Measurements from ENCODE around the gene URAD. TPM values are rescaled to one million over a fixed set of nuclear protein-coding genes. Genes with fewer than 3 reads are reported as not detected.

Gene URAD
- total RNA-seq, 2 experiments from 2014 or later, result not detected

- ATAC-seq (no peak), DNase-seq (no peak)
- H3K4me3 Mint-ChIP-seq, result no peak overlapping the region
- intact Hi-C loops (cut with micrococcal nuclease), result loop anchor here (5.0 kb wide), 2 partner anchors 41 to 171 kb away; no protein-coding TSS in a partner anchor
- no peak for TF ChIP-seq CTCF (IDR thresholded peaks at IDR 0.05)
- H3K27me3 Mint-ChIP-seq, result peaks cover 73% of the 10 kb centered on the region
- H3K4me1 Mint-ChIP-seq (ENCODE audit: low read depth), result peaks cover 22% of the 10 kb centered on the region
- no peak overlapping the region for H3K27ac Mint-ChIP-seq
- no peaks in the 10 kb centered on the region for H3K36me3 Mint-ChIP-seq (ENCODE audit: low read depth)
- CTCF ChIA-PET, result interaction anchor here (1.1 to 7.0 kb wide), 5 partner anchors 9 to 138 kb away, joined by 3 to 46 read pairs (median 3); no protein-coding TSS in a partner anchor
- POLR2A ChIA-PET, result no interaction called here
- H3K9me3 Mint-ChIP-seq, result no peaks in the 10 kb centered on the region
Measured at GRCh38 chr13:27968316-27969081, 20.0 kb downstream of the URAD start.

DNA sequence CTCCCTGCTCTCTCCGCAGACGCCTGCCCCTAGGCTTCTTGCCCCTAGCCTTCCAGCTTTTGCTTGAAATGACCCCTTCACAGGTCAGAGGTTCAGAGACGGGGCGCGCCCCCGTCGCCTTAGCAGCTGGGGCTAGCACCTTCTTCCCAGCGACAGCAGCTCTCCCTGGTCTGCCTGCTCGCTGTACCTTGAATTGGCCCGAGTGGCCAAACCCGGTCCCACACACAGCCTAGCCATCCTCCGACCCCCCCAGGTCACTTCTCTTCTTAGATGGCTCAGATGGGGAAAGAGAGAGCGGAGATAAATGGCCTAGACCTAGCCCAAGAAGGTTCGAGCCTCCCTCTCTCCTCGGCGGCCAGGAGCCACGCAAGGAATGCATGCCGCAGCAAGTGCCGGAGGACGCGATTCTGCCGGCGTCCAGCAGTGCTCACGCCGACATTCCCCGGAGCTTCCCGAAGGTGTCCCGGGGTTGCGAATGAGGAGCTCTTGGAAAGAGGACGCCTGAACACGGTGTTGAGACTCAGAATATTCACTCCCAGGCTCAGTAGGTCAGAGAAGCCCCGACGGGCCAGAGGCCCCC, 20.7 kb downstream of the URAD start:
- CTCF ChIA-PET, result interaction anchor here (0.7 to 7.0 kb wide), 6 partner anchors 9 to 137 kb away, joined by 3 to 46 read pairs (median 3); no protein-coding TSS in a partner anchor
- DNase-seq (no peak), ATAC-seq (no peak)
- Mint-ChIP-seq H3K4me3 (no peak overlapping the region), H3K27ac (no peak overlapping the region), H3K9me3 (no peaks in the 10 kb centered on the region), H3K4me1 (ENCODE audit: low read depth) (peaks cover 22% of the 10 kb centered on the region), H3K36me3 (ENCODE audit: low read depth) (no peaks in the 10 kb centered on the region), H3K27me3 (peaks cover 71% of the 10 kb centered on the region)
- POLR2A ChIA-PET, result interaction anchor here (0.6 kb wide), 1 partner anchor 227 kb away, joined by 4 read pairs; no protein-coding TSS in a partner anchor
- TF ChIP-seq CTCF (IDR thresholded peaks at IDR 0.05), result no peak
- intact Hi-C loops (cut with micrococcal nuclease), result loop anchor here (5.0 kb wide), 2 partner anchors 41 to 171 kb away; no protein-coding TSS in a partner anchor

GRCh38 chr13:27967203-27967735, 21.2 kb downstream of the URAD start:
- ChIA-PET CTCF (interaction anchor here (0.7 to 7.0 kb wide), 5 partner anchors 8 to 137 kb away, joined by 3 to 46 read pairs (median 3); no protein-coding TSS in a partner anchor), POLR2A (interaction anchor here (0.6 kb wide), 1 partner anchor 226 kb away, joined by 4 read pairs; no protein-coding TSS in a partner anchor)

GRCh38 chr13:27966641-27967202, 21.8 kb downstream of the URAD start:
- DNase-seq (no peak), ATAC-seq (no peak)
- H3K4me3 Mint-ChIP-seq, result no peak overlapping the region
- ChIA-PET CTCF (interaction anchor here (1.5 to 7.0 kb wide), 3 partner anchors 13 to 136 kb away, joined by 3 to 46 read pairs (median 5); no protein-coding TSS in a partner anchor), POLR2A (no interaction called here)
- H3K27ac Mint-ChIP-seq, result no peak overlapping the region
- no peak for TF ChIP-seq CTCF (IDR thresholded peaks at IDR 0.05)
- H3K36me3 Mint-ChIP-seq (ENCODE audit: low read depth), result no peaks in the 10 kb centered on the region
- intact Hi-C loops (cut with micrococcal nuclease), result loop anchor here (5.0 kb wide), 2 partner anchors 39 to 169 kb away; no protein-coding TSS in a partner anchor
- no peaks in the 10 kb centered on the region for H3K9me3 Mint-ChIP-seq
- peaks cover 22% of the 10 kb centered on the region for H3K4me1 Mint-ChIP-seq (ENCODE audit: low read depth)
- peaks cover 77% of the 10 kb centered on the region for H3K27me3 Mint-ChIP-seq

More at GRCh38 chr13:27967203-27967735, 21.2 kb downstream of the URAD start:
- TF ChIP-seq CTCF (IDR thresholded peaks at IDR 0.05), result no peak
- Mint-ChIP-seq H3K27me3 (peaks cover 75% of the 10 kb centered on the region), H3K4me3 (no peak overlapping the region), H3K36me3 (ENCODE audit: low read depth) (no peaks in the 10 kb centered on the region), H3K4me1 (ENCODE audit: low read depth) (peaks cover 22% of the 10 kb centered on the region), H3K9me3 (no peaks in the 10 kb centered on the region), H3K27ac (no peak overlapping the region)
- no peak for DNase-seq
- no peak for ATAC-seq
- intact Hi-C loops (cut with micrococcal nuclease), result loop anchor here (5.0 kb wide), 2 partner anchors 40 to 170 kb away; no protein-coding TSS in a partner anchor
